HG03571 (cell line): Measurements from ENCODE around the gene PDE4B.
"Not testable (repeated sequence)": the region's sequence is repeated elsewhere in the genome, so short reads cannot be mapped to it uniquely, and the experiment has no call there.

Experiments used
- ATAC-seq: cut with Tn5 transposase; IDR thresholded peaks from one replicate; pipeline ENCODE4 v1.9.1; 2021; ENCODE audit not compliant: unreplicated experiment

Gene PDE4B

GRCh38 chr1:65813956-65814355 lies 21.3 kb downstream of the PDE4B start:
- ATAC-seq: no peak

GRCh38 chr1:65814752-65815151 lies 22.1 kb downstream of the PDE4B start:
- no peak for ATAC-seq

- no peak for ATAC-seq
Observed at GRCh38 chr1:65817891-65818290, 25.2 kb downstream of the PDE4B start.

- ATAC-seq: no peak
Observed at GRCh38 chr1:65818966-65819365, 26.3 kb downstream of the PDE4B start.

GRCh38 chr1:65820983-65821382 lies 28.3 kb downstream of the PDE4B start:
- no peak for ATAC-seq

GRCh38 chr1:65821386-65821785 lies 28.7 kb downstream of the PDE4B start:
- ATAC-seq: no peak

GRCh38 chr1:65824103-65824502 lies 31.4 kb downstream of the PDE4B start:
- ATAC-seq: no peak

GRCh38 chr1:65825741-65826140 lies 33.0 kb downstream of the PDE4B start:
- no peak for ATAC-seq

- no peak for ATAC-seq
Observed at GRCh38 chr1:65826782-65827181, 34.1 kb downstream of the PDE4B start.

GRCh38 chr1:65827346-65827745 lies 34.7 kb downstream of the PDE4B start:
- no peak for ATAC-seq

- ATAC-seq: no peak
Observed at GRCh38 chr1:65830306-65830705, 37.6 kb downstream of the PDE4B start.

- no peak for ATAC-seq
Observed at GRCh38 chr1:65832296-65832695, 39.6 kb downstream of the PDE4B start.

GRCh38 chr1:65836686-65837085 lies 44.0 kb downstream of the PDE4B start:
- ATAC-seq: no peak

GRCh38 chr1:65840683-65841082 lies 48.0 kb downstream of the PDE4B start:
- ATAC-seq: no peak

GRCh38 chr1:65844296-65844695 lies 51.6 kb downstream of the PDE4B start:
- ATAC-seq: no peak

- ATAC-seq: no peak
Observed at GRCh38 chr1:65844821-65845534, 52.3 kb downstream of the PDE4B start.

- ATAC-seq: no peak
Observed at GRCh38 chr1:65845535-65846060, 52.9 kb downstream of the PDE4B start.

GRCh38 chr1:65846866-65847265 lies 54.2 kb downstream of the PDE4B start:
- no peak for ATAC-seq

- ATAC-seq: no peak
Observed at GRCh38 chr1:65850281-65850680, 57.6 kb downstream of the PDE4B start.

- ATAC-seq: not testable (repeated sequence)
Observed at GRCh38 chr1:65856591-65856990, 63.9 kb downstream of the PDE4B start.

- ATAC-seq: no peak
Observed at GRCh38 chr1:65866439-65866838, 73.7 kb downstream of the PDE4B start.

GRCh38 chr1:65872301-65872700 lies 79.6 kb downstream of the PDE4B start:
- ATAC-seq: no peak

- not testable (repeated sequence) for ATAC-seq
Observed at GRCh38 chr1:65878342-65878741, 85.6 kb downstream of the PDE4B start.
